ENCODE measurements around the gene B2M.

B2M gene

GRCh38 chr15:44728576-44729407 lies 17.5 kb downstream of the B2M start:
- POLR2A ChIA-PET, result interaction anchor here (1.0 to 4.1 kb wide), 3 partner anchors 10 to 65 kb away, joined by 5 to 73 read pairs (median 11); partner anchors contain the start of genes B2M, PATL2 and SPG11
- peak; percentile 91 for DNase-seq (ENCODE audit: low read depth, low spot score)
- CTCF ChIA-PET, result interaction anchor here (0.7 to 5.8 kb wide), 7 partner anchors 8 to 152 kb away, joined by 3 to 52 read pairs (median 6); partner anchors contain the start of genes B2M, PATL2 and TRIM69

GRCh38 chr15:44729408-44730127 lies 18.3 kb downstream of the B2M start:
- peak overlapping the region; percentile 83 for H3K4me3 ChIP-seq (ENCODE audit: low read depth, low read length)
- no peak for TF ChIP-seq CTCF (IDR thresholded peaks at IDR 0.05; ENCODE audit: insufficient read depth, low read length, missing control alignments)
- POLR2A ChIA-PET, result interaction anchor here (1.0 to 4.1 kb wide), 3 partner anchors 9 to 66 kb away, joined by 5 to 73 read pairs (median 11); partner anchors contain the start of genes B2M, PATL2 and SPG11
- no peak for DNase-seq (ENCODE audit: low read depth, low spot score)
- CTCF ChIA-PET, result interaction anchor here (0.7 to 5.8 kb wide), 7 partner anchors 8 to 145 kb away, joined by 3 to 52 read pairs (median 6); partner anchors contain the start of genes B2M, PATL2 and TRIM69

More at GRCh38 chr15:44728576-44729407, 17.5 kb downstream of the B2M start:
- H3K4me3 ChIP-seq (ENCODE audit: low read depth, low read length), result peak overlapping the region; percentile 83
- TF ChIP-seq CTCF (IDR thresholded peaks at IDR 0.05; ENCODE audit: insufficient read depth, low read length, missing control alignments), result no peak

- DNase-seq (ENCODE audit: low read depth, low spot score), result no peak
- TF ChIP-seq CTCF (IDR thresholded peaks at IDR 0.05; ENCODE audit: insufficient read depth, low read length, missing control alignments), result no peak
- H3K4me3 ChIP-seq (ENCODE audit: low read depth, low read length), result no peak overlapping the region
- POLR2A ChIA-PET, result interaction anchor here (1.1 kb wide), 1 partner anchor 24 kb away, joined by 3 read pairs; the partner anchor contains the start of genes B2M and PATL2
- CTCF ChIA-PET, result interaction anchor here (1.0 to 6.9 kb wide), 9 partner anchors 11 to 157 kb away, joined by 3 to 153 read pairs (median 5); partner anchors contain the start of genes B2M, PATL2 and SPG11
Observed at GRCh38 chr15:44734839-44735481, 23.6 kb downstream of the B2M start.

- TF ChIP-seq CTCF (IDR thresholded peaks at IDR 0.05; ENCODE audit: insufficient read depth, low read length, missing control alignments), result no peak
- ChIA-PET POLR2A (interaction anchor here (1.1 kb wide), 1 partner anchor 24 kb away, joined by 3 read pairs; the partner anchor contains the start of genes B2M and PATL2), CTCF (interaction anchor here (0.8 to 6.9 kb wide), 13 partner anchors 7 to 156 kb away, joined by 3 to 153 read pairs (median 5); partner anchors contain the start of genes B2M, PATL2 and SPG11)
- H3K4me3 ChIP-seq (ENCODE audit: low read depth, low read length), result no peak overlapping the region
- DNase-seq (ENCODE audit: low read depth, low spot score), result no peak
Observed at GRCh38 chr15:44735482-44736180, 24.3 kb downstream of the B2M start.

- no peak for DNase-seq (ENCODE audit: low read depth, low spot score)
- no peak for TF ChIP-seq CTCF (IDR thresholded peaks at IDR 0.05; ENCODE audit: insufficient read depth, low read length, missing control alignments)
- ChIA-PET CTCF (interaction anchor here (0.8 to 6.9 kb wide), 17 partner anchors 8 to 165 kb away, joined by 3 to 153 read pairs (median 5); partner anchors contain the start of genes B2M, PATL2 and SPG11), POLR2A (no interaction called here)
- no peak within 1 kb of the TSS for H3K4me3 ChIP-seq (ENCODE audit: low read depth, low read length)
Observed at GRCh38 chr15:44736181-44736765, 25.0 kb downstream of the B2M start, which contains the start of gene TRIM69. Gene TRIM69, plus strand, starts transcription at chr15:44736528. Its CDS starts 177 bp downstream, at chr15:44736705.
